SIG-M5 (cell line): Measurements from ENCODE around the gene RAB7A.

ENCODE experiments used
- DNase-seq: peaks from one replicate; lab custom pipeline; 2025; lab: John Stamatoyannopoulos, UW

Gene RAB7A

GRCh38 chr3:128851601-128852000 is 125.6 kb downstream of the RAB7A start:
- no peak for DNase-seq

GRCh38 chr3:128853826-128854225 is 127.8 kb downstream of the RAB7A start:
- no peak for DNase-seq

GRCh38 chr3:128854475-128854874 is 128.5 kb downstream of the RAB7A start:
- DNase-seq = peak; percentile 73

GRCh38 chr3:128855569-128855968 is 129.6 kb downstream of the RAB7A start:
- no peak for DNase-seq

GRCh38 chr3:128858167-128858566 is 132.2 kb downstream of the RAB7A start:
- DNase-seq = no peak

GRCh38 chr3:128859630-128860029 is 133.6 kb downstream of the RAB7A start:
- DNase-seq = peak; percentile 81

GRCh38 chr3:128861491-128861890 is 135.5 kb downstream of the RAB7A start:
- no peak for DNase-seq

- DNase-seq = no peak
Measured at GRCh38 chr3:128863560-128863959, 137.6 kb downstream of the RAB7A start.
